Ishikawa (cell line): Measurements from ENCODE around the gene TRIM67.

Experiments
- CEBPB ChIP-seq: IDR thresholded peaks from 2 replicates; pipeline ENCODE4 v1.6.1; 2012
- CREB1 ChIP-seq: IDR thresholded peaks from 2 replicates; pipeline ENCODE4 v1.6.1; 2012; ENCODE audit warnings: low read depth
- EGR1 ChIP-seq: IDR thresholded peaks from 2 replicates; pipeline ENCODE4 v1.6.1; 2012
- EP300 ChIP-seq: IDR thresholded peaks from 2 replicates; pipeline ENCODE4 v1.6.1; 2012; ENCODE audit warnings: borderline replicate concordance
- FOXM1 ChIP-seq: IDR thresholded peaks from 2 replicates; pipeline ENCODE4 v1.6.1; 2012; ENCODE audit warnings: low read depth, borderline replicate concordance
- NFIC ChIP-seq: IDR thresholded peaks from 2 replicates; pipeline ENCODE4 v1.6.1; 2012
- RAD21 ChIP-seq: IDR thresholded peaks from 2 replicates; pipeline ENCODE4 v1.6.1; 2012; ENCODE audit warnings: low read depth
- TAF1 ChIP-seq: IDR thresholded peaks from 2 replicates; pipeline ENCODE4 v1.6.1; 2012; ENCODE audit warnings: low read depth, mild to moderate bottlenecking
- TCF12 ChIP-seq: IDR thresholded peaks from 2 replicates; pipeline ENCODE4 v1.6.1; 2012; ENCODE audit warnings: low read depth
- TEAD4 ChIP-seq: IDR thresholded peaks from 2 replicates; pipeline ENCODE4 v1.6.1; 2012
- YY1 ChIP-seq: IDR thresholded peaks from 2 replicates; pipeline ENCODE4 v1.6.1; 2012; ENCODE audit warnings: low read depth
- ZBTB7A ChIP-seq: IDR thresholded peaks from 2 replicates; pipeline ENCODE4 v1.6.1; 2012; ENCODE audit warnings: low read depth
- TF ChIP-seq, protein P1 (sequence below): IDR thresholded peaks from 2 replicates; pipeline ENCODE4 v1.6.1; 2012
- TF ChIP-seq, protein P2 (sequence below): IDR thresholded peaks from 2 replicates; pipeline ENCODE4 v1.6.1; 2012
- TF ChIP-seq, protein P3 (sequence below): IDR thresholded peaks from 2 replicates; pipeline ENCODE4 v1.6.1; 2012; ENCODE audit warnings: low read depth, mild to moderate bottlenecking

Gene TRIM67

DNA sequence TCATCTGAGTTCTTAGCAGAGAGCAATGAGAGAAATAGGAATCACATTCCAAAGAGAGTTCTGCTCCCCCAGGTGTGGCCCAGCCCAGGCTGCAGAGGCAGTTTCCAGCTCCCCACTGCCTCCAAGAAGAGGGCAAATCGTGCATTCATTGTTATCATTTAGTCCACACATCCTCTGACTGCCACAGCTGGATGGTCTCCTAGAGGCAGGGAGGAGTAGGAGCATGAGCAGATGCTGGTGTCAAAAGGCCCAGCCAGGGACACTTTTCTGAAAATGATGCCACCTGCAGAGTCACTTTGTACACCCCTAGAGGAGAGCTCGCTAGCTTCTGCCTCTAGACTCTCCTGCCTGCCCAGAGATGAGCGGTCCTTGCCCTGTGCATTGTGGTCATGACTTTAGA, 45.6 kb downstream of the TRIM67 start:
- no peak for TF ChIP-seq EP300
- TF ChIP-seq EGR1, result no peak
- TF ChIP-seq, protein P1, sequence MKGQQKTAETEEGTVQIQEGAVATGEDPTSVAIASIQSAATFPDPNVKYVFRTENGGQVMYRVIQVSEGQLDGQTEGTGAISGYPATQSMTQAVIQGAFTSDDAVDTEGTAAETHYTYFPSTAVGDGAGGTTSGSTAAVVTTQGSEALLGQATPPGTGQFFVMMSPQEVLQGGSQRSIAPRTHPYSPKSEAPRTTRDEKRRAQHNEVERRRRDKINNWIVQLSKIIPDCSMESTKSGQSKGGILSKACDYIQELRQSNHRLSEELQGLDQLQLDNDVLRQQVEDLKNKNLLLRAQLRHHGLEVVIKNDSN, result no peak
- TF ChIP-seq, protein P2, sequence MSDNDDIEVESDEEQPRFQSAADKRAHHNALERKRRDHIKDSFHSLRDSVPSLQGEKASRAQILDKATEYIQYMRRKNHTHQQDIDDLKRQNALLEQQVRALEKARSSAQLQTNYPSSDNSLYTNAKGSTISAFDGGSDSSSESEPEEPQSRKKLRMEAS, result no peak
- TF ChIP-seq CREB1, result no peak
- TF ChIP-seq CEBPB, result no peak
- no peak for TF ChIP-seq TCF12
- no peak for TF ChIP-seq ZBTB7A

DNA sequence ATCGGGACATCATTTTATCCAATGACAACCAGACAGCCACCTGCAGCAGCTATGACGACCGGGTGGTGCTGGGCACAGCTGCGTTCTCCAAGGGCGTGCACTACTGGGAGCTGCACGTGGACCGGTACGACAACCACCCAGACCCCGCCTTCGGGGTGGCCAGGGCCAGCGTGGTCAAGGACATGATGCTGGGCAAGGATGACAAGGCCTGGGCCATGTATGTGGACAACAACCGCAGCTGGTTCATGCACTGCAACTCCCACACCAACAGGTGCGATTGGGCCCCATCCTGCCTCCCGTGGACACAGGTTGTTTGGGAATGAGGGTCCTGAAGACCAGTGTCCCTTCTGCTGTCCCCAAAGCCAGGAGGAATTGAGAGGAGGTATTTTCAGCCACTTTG, 47.1 kb downstream of the TRIM67 start:
- no peak for TF ChIP-seq TEAD4
- TF ChIP-seq YY1, result no peak
- TF ChIP-seq TAF1, result no peak
- TF ChIP-seq, protein P3, sequence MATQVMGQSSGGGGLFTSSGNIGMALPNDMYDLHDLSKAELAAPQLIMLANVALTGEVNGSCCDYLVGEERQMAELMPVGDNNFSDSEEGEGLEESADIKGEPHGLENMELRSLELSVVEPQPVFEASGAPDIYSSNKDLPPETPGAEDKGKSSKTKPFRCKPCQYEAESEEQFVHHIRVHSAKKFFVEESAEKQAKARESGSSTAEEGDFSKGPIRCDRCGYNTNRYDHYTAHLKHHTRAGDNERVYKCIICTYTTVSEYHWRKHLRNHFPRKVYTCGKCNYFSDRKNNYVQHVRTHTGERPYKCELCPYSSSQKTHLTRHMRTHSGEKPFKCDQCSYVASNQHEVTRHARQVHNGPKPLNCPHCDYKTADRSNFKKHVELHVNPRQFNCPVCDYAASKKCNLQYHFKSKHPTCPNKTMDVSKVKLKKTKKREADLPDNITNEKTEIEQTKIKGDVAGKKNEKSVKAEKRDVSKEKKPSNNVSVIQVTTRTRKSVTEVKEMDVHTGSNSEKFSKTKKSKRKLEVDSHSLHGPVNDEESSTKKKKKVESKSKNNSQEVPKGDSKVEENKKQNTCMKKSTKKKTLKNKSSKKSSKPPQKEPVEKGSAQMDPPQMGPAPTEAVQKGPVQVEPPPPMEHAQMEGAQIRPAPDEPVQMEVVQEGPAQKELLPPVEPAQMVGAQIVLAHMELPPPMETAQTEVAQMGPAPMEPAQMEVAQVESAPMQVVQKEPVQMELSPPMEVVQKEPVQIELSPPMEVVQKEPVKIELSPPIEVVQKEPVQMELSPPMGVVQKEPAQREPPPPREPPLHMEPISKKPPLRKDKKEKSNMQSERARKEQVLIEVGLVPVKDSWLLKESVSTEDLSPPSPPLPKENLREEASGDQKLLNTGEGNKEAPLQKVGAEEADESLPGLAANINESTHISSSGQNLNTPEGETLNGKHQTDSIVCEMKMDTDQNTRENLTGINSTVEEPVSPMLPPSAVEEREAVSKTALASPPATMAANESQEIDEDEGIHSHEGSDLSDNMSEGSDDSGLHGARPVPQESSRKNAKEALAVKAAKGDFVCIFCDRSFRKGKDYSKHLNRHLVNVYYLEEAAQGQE, result no peak
- TF ChIP-seq EGR1, result no peak
- no peak for TF ChIP-seq EP300
- TF ChIP-seq RAD21, result no peak
- TF ChIP-seq, protein P2, result no peak
- TF ChIP-seq CREB1, result no peak
- TF ChIP-seq ZBTB7A, result no peak
- TF ChIP-seq, protein P1, result no peak
- no peak for TF ChIP-seq FOXM1
- TF ChIP-seq TCF12, result no peak
- no peak for TF ChIP-seq CEBPB
- no peak for TF ChIP-seq NFIC

DNA sequence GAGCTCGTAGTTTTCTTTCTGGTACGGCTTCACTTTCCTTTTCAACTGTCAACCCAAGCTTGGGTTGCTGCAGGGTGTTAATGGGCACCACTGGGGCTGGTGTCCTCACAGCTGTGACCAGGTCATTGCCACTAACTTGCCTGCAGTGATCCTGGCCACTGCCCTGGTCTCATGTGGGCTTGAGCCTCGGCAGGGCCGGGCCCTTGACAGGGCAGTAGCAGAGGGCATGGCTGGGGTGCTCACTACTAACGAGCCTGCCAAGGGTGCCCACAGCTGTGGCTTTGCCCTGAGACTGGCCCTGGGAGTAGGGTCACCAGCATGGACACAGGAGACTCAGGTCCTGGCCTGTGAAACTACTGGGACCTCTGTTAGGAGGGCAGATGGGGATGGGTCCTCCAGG, 47.7 kb downstream of the TRIM67 start:
- TF ChIP-seq EP300, result no peak
- no peak for TF ChIP-seq RAD21

DNA sequence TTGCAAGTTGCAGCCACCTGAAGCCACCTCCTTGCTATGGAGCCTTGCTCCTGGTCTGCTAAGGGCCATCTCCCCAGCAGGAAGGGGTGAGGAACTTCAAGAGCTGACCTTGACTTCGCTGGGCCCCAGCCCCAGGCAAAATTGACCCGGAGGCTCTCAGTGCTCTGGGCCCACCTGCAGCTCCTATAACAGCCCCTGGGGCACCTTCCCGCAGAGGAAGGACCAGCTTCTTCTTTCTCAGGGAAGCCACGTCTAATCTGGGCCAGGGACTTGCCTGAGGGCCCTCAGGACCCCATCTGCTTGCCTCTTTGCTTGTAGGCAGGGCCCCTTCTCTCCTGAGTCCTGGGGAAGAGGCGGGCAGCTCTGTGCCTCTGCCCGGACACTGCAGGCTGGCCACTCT, 48.3 kb downstream of the TRIM67 start:
- TF ChIP-seq, protein P3, result no peak

DNA sequence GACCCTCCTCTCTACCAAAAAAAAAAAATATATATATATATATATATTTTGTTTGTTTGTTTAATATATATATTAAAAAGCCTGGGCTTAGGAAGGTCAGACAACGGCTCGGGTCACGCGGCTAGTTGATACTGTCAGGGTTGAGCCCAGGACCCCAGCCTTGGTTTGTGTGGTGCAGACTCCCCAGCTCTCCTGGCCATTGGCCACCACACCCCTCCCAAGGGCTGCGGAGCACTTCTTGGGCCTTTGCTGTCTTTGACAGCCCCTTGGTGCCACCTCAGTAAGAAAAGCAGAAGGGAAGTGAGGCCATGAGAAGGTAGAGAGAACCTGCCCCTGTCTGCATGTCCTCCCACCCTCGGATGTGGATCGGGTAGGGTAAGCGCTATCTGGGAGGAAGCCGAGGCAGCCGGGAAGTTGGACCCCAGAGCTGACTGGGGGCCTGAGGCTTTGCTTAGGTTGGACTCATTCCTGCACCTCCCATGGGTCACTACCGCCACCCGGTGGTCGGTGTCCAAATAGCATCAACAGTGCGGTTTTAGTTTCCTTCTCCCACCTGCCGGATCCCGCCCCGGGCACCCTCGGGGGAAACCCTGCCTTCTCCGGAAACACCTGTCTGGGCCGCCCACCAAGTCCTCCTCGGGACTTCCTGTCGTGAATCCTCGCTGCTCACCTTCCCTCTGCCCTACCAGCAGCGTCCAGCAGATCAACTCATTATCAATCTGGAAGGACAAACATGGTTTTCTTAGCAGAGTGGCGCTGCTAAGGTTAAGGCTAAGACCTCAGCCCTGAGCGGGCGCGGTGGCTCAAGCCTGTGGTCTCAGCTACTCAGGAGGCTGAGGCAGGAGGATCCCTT, 49.4 kb downstream of the TRIM67 start:
- TF ChIP-seq RAD21, result peak; percentile 92
- no peak for TF ChIP-seq TEAD4

DNA sequence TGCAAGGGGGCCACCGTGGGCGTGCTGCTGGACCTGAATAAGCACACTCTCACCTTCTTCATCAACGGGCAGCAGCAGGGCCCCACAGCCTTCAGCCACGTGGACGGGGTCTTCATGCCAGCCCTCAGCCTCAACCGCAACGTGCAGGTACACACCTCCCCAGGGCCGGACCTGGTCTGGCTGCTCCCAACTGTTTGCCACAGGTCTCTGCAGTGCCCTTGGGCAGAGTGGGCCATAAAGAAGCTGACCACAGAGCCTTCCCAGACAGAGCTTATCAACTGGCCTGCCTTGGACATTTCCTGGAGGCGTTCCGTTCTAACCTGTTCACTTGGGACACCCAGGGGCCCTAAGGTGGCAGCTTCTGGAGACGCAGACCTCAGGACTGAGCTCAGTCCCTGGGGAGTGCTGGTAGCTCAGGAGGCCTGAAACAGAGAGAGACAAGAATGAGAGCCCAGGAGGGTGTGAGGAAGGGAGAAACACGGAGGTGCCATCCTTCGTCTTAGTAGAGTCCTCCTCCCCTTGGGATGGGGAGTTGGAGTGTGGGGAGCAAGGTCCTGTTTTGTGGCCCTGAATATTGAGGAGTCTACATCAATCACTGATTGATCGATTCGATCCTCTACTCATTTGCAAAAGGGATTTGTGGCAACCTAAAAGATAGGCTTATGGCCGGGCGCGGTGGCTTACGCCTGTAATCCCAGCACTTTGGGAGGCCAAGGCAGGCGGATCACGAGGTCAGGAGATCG, 52.1 kb downstream of the TRIM67 start:
- TF ChIP-seq, protein P2, result no peak
- TF ChIP-seq YY1 (no peak), EGR1 (no peak), RAD21 (no peak), CREB1 (no peak), TCF12 (no peak), FOXM1 (no peak), TEAD4 (no peak), CEBPB (no peak), ZBTB7A (no peak), NFIC (no peak), TAF1 (no peak), EP300 (no peak)
- TF ChIP-seq, protein P1, result no peak
- TF ChIP-seq, protein P3, result no peak
